ENCODE data around the gene FITM1.

GRCh38 chr14:24094841-24095270 lies 35.6 kb upstream of the FITM1 start:
- no peak for TF ChIP-seq CTCF (IDR thresholded peaks at IDR 0.05)
- no peak for TF ChIP-seq ZFX (IDR thresholded peaks at IDR 0.05; ENCODE audit: borderline replicate concordance)

All from 22Rv1 (cell line).